GM19468 (cell line): ENCODE data around the gene TNFAIP3.
A peak's percentile ranks its signal among the peaks of the same experiment; 100 is the strongest.

ENCODE experiments used
- ATAC-seq: cut with Tn5 transposase; IDR thresholded peaks from one replicate; pipeline ENCODE4 v1.9.1; 2021; ENCODE audit warnings: mild to moderate bottlenecking, moderate library complexity, moderate number of reproducible peaks; ENCODE audit not compliant: unreplicated experiment; ENCODE audit errors: extremely low read depth

TNFAIP3 gene

DNA sequence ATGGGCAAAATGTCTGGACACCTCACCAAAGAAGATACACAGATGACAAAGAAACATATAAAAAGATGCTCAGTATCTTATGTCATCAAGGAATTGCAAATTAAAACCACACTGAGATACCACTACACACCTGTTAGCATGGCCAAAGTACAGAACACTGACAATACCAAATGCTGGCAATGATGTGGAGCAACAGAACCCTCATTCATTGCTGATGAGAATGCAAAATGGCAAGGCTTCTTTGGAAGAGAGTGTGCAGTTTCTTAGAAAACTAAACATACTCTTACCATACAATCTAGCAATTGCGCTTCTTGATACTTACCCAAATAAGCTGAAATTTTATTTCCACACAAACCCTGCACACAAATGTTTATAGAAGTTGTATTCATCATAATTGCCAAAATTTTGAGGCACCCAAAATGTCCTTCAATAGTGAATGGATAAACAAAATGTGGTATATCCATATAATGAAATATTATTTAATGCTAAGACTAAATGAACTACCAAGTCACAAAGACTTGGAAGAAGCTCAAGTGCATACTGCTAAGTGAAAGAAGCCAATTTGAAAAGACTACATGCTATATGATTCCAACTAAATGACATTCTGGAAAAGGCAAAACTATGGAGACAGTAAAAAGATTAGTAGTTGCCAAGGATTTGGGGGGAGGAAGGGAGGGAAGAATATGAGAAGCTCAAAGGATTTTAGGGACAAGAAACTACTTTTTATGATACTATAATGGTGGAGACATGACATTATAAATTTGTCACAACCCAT is 50.7 kb downstream of the TNFAIP3 start:
- no peak for ATAC-seq

DNA sequence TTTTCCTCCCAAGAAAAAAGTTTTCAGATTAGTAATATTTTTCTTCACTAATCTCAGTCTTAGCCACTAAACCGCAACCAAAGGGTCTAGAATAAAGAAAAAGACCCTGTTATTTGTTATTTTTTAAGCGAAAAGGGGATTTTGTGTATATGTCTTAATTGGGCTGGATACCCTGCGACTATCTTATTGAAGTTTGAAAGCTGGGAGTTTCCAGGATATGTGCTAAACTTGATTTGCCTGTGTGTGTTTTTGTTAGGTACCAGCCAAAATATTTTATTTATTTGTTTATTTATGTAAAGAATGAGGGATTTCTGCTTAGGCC is 52.4 kb downstream of the TNFAIP3 start:
- ATAC-seq, result no peak

DNA sequence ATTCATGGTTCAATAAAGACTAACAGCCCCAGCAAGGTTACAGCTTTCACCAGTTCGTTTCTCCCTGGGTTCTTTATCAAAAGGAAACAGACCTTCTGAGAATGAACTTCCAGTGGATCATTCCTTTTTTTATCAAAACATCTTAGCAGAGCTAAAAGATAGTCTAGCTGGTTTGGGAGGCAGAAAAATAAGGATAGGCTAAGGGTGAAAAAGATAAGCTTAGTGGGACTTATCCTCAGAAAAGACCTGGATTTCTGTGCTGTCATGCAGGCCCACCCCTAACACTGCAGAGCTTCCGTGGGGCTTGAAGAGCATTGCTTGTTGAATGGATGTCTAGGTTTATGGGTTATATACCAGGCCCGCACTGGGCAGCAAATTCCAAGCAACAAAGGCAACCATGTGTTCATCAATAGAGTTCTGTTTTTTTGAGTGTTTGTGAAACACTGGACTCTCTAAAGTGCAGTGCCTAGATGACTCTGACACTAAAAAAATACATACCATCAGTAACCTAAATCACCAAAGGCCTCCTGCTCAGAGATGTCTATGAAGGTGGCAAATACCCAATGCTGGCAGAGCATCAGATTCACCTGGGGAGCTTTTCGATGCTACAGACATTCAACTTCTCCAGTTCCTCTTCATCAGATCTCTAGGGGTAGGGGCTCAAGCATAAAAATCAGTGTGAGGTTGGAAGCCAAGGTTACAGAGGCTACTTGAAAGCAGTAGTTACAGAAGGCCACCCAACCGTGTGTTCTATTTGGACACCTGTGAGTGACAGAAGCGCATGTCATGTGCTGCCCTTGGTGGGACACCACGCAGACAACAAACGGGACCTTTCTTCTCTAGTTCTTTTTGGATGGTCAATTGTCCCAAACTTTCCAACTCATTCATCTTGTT is 53.0 kb downstream of the TNFAIP3 start:
- ATAC-seq, result no peak

DNA sequence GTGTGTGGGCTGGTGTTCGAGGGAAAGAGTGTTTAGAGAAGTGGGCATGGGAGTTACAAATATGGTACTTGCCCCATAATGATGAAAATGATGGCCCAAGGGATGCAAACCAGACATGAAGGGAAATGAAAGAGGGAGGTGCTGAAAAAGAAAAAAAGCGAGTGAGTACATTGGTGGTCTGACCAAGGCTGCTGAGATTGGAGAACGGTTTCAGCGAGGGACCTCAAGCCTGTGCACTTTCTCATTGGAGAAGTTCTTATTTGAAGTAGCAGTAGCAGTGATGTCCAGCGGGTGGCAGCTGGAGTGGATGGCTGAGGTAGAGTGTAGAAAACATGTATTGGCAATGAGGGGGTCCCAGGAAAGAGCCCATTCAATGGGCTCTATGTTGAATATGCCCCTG is 54.8 kb downstream of the TNFAIP3 start:
- ATAC-seq, result peak; percentile 38

DNA sequence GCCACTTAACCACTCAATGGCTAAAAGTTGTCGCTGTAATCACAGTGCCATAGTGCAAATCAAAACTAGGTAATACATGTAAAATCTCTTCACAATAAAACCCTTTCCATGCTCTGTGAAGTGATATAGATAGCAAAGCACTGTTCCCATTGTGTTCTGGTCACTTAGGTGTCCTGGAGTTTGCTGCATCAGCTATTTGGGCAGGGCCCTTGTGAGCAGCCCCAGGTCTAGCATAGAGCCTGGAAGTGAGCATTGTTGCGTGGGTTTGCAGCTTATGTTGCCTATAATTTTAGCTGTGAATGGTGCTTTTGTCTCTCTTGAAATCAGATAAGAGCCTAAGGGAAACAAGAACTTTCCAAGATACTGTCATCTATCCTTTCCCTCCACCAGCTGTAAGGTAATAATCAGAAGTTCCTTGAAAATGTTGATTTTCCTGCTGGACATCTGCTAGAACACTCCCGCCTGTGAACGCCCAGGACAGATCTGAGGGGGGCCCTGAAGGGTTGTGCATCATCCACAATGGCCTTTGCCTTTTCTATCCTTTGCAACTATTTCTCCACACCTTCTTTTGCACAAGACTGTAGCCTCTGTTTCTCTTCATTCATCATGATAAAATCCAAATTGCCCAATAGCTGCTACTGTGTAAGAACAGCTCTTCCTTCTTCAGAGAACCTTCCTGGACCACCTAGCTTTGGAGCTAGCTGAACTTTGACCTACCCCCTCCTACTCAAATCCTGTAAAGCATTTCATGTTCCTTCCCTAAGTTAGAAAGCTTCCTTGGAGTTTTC is 57.0 kb downstream of the TNFAIP3 start:
- ATAC-seq, result no peak

DNA sequence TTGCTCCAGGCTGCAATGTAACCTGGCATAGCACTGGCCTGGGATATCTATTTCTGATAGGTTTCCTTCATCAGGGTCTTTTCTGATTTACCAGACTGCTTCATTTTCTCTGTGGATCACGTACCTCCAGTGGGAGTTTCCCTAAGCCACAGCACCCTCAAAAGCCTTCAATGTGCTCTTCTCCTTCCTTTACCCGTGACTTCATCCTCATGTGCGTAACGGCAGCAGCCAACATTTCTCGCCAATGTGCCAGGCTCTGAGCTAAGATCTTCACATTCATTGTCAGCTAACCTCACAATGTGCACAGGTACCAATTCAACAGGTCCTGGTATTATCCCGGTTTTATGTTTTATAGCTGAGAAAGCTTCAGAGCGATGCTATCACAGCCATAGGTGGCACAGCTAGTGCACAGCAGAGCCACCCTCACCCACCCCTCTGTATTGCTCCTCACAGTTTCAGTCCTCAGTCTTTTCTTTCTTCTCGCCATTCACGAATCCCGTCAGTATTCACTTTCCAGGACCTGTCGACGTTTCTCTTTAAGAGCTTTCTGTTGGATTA is 58.2 kb downstream of the TNFAIP3 start:
- no peak for ATAC-seq

DNA sequence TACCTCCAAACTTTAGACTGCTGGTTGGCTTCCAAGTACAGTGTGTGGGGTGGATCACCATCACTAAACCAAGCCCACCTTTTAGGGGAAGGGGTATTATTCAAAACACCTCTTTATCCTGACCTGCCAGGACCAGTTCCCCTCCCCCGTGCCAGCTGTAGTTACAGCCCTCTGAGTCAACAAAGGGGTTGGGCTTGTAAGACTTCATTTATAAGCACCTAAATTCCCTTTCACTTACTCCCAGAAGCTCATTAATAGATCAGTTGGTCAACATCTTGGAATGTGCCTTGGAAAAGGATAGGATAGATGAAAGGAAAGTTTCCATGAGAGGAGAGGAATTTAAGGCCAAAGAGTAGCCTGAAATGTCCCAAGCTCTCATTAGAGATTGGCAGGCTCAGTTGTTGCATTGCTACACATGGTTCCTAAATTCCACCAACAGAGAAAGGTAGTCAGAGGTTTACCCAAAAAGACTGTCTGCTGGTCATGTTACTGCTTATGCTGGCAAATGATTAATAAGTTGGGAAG is 59.2 kb downstream of the TNFAIP3 start:
- no peak for ATAC-seq

DNA sequence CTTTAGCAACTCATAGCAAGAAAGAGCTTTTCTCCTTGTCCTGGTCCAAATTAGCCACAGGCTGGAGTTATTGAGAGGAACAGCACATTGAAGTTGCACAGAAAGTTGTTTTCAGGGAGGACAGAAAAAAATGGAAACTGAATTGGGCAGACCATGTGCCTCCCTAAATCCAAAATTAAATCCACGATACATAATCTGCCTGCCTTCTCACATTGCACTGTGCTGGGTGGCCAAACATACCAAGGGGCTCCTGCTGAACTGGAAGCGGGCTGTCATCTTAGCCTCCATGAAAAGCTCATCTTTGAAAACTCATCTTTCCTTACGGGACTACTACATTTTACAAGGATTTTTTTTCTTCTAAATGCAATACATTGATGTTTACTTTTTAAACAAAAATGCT is 59.9 kb downstream of the TNFAIP3 start:
- ATAC-seq, result no peak

DNA sequence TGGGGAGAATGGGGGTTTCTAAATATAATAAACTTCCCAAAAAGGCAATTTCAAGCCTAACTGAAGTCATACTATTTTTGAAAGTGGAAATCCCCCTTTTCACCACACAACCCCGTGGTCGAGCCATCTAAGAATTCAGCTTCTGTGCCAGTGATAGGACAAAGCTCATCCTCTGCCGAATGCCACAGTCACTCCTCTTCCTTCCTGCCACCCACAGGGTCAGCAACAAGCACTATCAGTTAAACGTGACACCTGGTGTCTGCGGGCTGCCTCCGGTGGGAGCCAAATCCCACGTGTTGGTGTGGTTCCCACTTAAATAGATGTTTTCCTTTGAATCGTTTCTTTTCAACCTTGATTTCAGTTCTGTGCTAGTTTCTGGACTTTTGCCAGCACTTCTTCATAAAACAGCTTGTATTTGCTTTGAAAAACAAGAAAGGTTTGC is 60.7 kb downstream of the TNFAIP3 start:
- peak; percentile 62 for ATAC-seq

DNA sequence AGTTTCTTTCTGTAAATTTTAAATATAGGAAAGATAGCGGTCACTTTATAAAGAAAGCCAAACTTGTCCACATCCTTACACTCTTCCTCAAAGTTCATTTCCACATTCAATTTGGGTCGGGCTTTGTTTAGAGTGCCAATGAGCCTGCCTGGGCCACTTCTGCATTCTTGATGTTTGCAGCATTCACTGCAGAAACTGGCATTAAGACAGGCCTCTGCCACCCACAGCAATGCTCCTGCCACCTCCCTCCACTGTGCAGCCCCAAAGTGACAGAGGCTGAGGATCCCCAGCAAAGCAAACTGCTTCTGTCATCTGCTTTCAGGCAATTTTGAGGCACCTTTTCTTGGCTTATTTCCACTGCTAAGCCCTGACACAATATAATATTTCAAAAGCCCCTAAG is 61.2 kb downstream of the TNFAIP3 start:
- ATAC-seq, result no peak

DNA sequence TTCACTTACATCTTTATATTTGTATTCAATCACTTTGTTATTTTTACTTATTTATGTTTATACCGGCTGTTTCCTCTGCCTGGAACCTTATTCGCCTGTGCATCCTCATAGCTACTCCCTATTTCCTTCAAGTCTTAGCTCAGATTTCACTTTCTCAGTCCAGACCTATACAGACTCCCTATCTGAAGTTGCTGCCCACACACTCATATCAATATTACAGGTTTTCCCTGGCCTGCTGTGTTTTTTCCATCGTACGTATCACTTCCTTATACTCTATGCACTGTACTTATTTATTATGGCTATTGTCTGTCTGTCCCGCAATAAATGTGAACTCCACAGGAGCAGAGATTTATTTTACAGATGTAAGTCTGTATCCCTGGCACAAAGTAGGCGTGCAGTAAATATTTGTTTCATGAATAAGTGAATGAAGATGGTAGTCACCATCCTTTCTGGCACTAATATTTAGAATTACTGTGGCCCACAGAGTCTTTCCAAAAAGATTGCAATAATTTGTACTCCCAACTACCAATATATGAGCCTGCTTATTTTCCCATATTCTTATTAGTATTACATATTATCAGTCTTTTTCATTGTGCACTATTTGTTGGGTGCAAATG is 64.9 kb downstream of the TNFAIP3 start:
- ATAC-seq, result no peak
